HEK293T (cell line): ENCODE data around the gene EPS8.

Experiments
- FOXA1 ChIP-seq: fragments of 450-650 bp; IDR thresholded peaks from 2 replicates; pipeline ENCODE4 v1.6.1; 2016; ENCODE audit warnings: mild to moderate bottlenecking
- FOXK2 ChIP-seq: fragments of 450-650 bp; IDR thresholded peaks from 2 replicates; pipeline ENCODE4 v1.6.1; 2016; ENCODE audit warnings: mild to moderate bottlenecking

- TF ChIP-seq FOXA1 (no peak), FOXK2 (no peak)
Observed at GRCh38 chr12:15728118-15728598, 61.0 kb downstream of the EPS8 start.
